ENCODE measurements around the gene KLHL42.

DNA sequence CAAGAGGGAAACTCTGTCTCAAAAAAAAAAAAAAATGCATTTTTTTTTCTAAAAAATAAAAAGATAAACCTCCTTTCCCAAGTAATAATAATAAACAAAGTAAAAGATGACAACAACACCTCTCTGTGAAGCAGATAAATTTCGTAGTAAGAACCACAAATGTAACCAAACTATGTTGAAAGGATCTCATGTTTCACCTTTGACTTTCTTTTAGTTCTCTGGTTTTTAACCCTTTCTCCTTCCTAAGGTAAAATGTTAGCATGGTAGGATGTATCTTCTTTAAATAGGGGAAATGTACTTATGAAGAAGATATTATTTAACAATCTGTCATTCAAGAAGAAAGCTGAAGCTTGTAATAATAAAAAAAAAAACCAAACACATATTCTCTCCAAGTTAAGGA, 1.8 kb upstream of the KLHL42 start:
- TF ChIP-seq EZH2 (IDR thresholded peaks at IDR 0.05; ENCODE audit: low read depth, low read length, severe bottlenecking) (no peak), POLR2AphosphoS5 (IDR thresholded peaks at IDR 0.05; ENCODE audit: low read depth, low read length) (no peak), ATF2 (IDR thresholded peaks at IDR 0.05; ENCODE audit: low read length) (no peak), BCL11A (IDR thresholded peaks at IDR 0.05; ENCODE audit: low read depth in 2 of 2, low read length in 2 of 2) (no peak), HDAC6 (IDR thresholded peaks at IDR 0.05; ENCODE audit: low read depth, low read length) (no peak), POLR2A (IDR thresholded peaks at IDR 0.05; ENCODE audit: control extremely low read depth in 1 of 2, low read depth in 2 of 2, low read length in 2 of 2) (no peak), TAF1 (IDR thresholded peaks at IDR 0.05; ENCODE audit: low read depth, low read length) (no peak), EP300 (IDR thresholded peaks at IDR 0.05; ENCODE audit: borderline replicate concordance in 1 of 2, low read depth in 2 of 2, low read length in 2 of 2) (no peak), YY1 (IDR thresholded peaks at IDR 0.05; ENCODE audit: low read depth, low read length) (no peak)

All from H1 (cell line).